Measurements from ENCODE around the gene SLC23A2.

SLC23A2 gene

DNA sequence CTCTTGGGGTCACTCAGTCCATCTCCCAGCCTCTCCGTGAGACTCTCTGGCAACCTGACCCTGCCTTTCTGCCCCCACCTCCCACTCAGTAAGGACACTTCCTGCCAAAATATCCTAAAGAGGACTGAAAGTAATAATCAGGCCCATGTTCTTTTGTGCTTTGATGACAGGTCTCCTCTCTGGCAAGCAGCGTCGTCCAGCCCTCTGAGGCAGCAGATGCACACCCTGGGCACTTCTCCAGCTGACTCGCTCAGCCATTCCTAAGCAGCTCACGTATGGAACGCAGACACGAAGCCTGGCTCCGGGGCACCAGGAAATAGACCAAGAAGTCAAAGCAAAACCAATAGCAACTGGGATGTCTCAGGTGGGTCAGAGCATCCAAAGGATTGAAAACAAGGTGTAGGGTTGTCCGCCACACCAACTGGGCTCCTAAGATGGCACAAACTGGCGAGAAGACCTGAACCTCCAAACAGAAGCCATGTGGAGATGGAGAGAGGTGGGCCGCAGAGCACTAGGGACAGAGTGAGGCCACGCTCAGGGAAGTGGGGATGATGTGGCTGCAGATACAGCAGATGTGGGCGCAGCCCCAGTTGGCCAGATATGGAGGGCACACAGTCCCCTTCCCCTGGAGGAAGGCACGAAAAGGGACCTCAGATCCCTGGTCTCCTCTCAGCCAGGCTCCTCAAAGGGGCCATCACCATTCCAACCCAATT lies 180.3 kb downstream of the SLC23A2 start:
- TF ChIP-seq, protein P1, sequence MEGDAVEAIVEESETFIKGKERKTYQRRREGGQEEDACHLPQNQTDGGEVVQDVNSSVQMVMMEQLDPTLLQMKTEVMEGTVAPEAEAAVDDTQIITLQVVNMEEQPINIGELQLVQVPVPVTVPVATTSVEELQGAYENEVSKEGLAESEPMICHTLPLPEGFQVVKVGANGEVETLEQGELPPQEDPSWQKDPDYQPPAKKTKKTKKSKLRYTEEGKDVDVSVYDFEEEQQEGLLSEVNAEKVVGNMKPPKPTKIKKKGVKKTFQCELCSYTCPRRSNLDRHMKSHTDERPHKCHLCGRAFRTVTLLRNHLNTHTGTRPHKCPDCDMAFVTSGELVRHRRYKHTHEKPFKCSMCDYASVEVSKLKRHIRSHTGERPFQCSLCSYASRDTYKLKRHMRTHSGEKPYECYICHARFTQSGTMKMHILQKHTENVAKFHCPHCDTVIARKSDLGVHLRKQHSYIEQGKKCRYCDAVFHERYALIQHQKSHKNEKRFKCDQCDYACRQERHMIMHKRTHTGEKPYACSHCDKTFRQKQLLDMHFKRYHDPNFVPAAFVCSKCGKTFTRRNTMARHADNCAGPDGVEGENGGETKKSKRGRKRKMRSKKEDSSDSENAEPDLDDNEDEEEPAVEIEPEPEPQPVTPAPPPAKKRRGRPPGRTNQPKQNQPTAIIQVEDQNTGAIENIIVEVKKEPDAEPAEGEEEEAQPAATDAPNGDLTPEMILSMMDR (conservative IDR thresholded peaks at IDR 0.05; ENCODE audit: low read depth): no peak
- CTCF ChIA-PET: no interaction called here
- POLR2A ChIA-PET (ENCODE audit: low non-redundant PET): no interaction called here
- DNase-seq (ENCODE audit: low spot score): peak; percentile 33
- no peak overlapping the region for H3K27ac ChIP-seq

DNA sequence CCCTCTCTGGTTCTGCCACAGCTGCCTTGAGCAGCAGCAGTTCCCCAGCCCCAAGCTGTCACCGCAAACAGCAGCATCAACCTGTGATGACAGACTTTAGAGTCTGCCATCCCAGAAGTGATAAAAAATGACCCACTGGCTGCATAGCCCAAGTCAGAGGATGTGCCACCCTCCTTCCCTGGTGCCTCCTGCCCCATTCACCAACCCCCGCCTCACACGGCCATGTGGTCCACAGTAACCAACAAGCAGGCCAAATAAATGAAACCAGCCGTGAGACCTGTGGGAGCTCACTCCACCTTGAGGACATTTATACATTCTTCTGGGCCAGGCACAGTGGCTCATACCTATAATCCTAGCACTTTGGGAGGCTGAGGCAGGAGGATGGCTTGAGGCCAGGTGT lies 181.4 kb downstream of the SLC23A2 start:
- ChIA-PET POLR2A (ENCODE audit: low non-redundant PET) (no interaction called here), CTCF (interaction anchor here (0.7 kb wide), 1 partner anchor 179 kb away, joined by 3 read pairs; no protein-coding TSS in a partner anchor)
- no peak overlapping the region for H3K27ac ChIP-seq

GRCh38 chr20:4817230-4817671 lies 184.1 kb downstream of the SLC23A2 start:
- DNase-seq (ENCODE audit: low spot score): peak; percentile 44
- no peak overlapping the region for H3K27ac ChIP-seq
- POLR2A ChIA-PET (ENCODE audit: low non-redundant PET): no interaction called here
- CTCF ChIA-PET: no interaction called here
- TF ChIP-seq, protein P1 (conservative IDR thresholded peaks at IDR 0.05; ENCODE audit: low read depth): no peak

More for the DNA sequence above, 181.4 kb downstream of the SLC23A2 start:
- DNase-seq (ENCODE audit: low spot score): no peak
- TF ChIP-seq, protein P1 (conservative IDR thresholded peaks at IDR 0.05; ENCODE audit: low read depth): no peak

DNA sequence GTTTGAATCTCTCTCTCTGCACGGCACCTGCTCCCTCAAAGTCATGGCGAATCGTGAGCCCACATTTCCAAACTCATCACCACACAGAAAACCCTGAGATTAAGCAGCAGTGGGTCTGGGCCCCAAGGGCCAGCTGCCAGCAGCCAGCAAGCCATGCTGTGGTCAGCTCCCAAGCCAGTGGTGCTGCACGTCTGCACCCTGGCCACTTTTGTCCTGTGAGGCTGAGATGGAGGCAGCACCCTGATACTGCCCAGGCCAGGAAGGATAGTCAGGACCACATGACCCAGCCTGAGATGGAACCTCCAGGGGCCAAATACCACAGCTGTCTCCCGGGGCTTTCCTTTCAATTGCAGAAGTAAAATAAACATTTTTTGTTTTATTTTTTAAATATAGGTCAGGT lies 185.7 kb downstream of the SLC23A2 start:
- no peak for DNase-seq (ENCODE audit: low spot score)
- POLR2A ChIA-PET (ENCODE audit: low non-redundant PET): no interaction called here
- no peak overlapping the region for H3K27ac ChIP-seq
- CTCF ChIA-PET: no interaction called here
- TF ChIP-seq, protein P1 (conservative IDR thresholded peaks at IDR 0.05; ENCODE audit: low read depth): no peak

GRCh38 chr20:4814696-4815252 lies 186.5 kb downstream of the SLC23A2 start:
- no peak for DNase-seq (ENCODE audit: low spot score)
- ChIA-PET POLR2A (ENCODE audit: low non-redundant PET) (no interaction called here), CTCF (no interaction called here)

DNA sequence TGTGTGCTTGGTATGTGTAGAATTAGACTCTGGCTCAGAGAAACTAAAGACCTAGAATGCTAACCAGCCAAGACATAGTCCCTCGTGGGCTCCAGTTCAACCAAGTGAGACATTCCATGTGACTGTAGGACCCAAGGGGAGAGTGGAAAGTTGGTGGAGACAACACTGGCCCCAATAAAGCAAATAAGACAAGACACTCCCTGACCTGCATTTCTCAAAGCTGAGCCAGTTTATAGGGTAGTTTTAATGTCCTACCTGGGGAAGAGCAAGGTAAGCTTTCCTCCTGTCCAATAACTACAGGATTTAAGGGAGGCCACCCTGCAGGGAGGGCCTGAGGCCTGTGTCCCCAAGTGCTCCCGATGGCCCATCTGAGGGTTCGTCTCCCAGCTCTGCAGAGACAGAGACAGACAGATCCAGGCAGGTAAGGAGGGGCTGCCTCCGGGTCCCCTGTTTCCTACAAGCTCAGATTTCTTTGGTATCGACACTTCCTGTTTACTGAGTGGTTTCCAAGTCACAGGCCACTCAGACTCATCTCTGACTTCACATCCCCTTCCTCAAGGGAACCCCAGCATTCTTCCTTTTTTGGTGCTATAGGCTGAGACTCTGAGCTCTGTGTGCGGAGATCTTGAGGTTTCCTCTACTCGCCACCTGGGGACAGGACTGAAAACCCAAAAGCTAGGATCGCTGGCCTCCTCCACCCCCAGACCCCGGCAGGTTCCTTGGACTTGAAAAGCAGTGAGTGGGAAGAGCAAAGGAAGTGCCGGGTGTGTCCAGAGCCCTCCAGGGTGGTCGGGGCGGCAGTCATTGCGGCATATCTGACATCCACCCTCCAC lies 187.2 kb downstream of the SLC23A2 start:
- TF ChIP-seq, protein P1 (conservative IDR thresholded peaks at IDR 0.05; ENCODE audit: low read depth): no peak
- ChIA-PET POLR2A (ENCODE audit: low non-redundant PET) (no interaction called here), CTCF (no interaction called here)
- DNase-seq (ENCODE audit: low spot score): no peak
- H3K27ac ChIP-seq: no peak overlapping the region

More at GRCh38 chr20:4814696-4815252, 186.5 kb downstream of the SLC23A2 start:
- TF ChIP-seq, protein P1 (conservative IDR thresholded peaks at IDR 0.05; ENCODE audit: low read depth): no peak
- no peak overlapping the region for H3K27ac ChIP-seq

All from RWPE1 (cell line).